Esophagus (tissue), 2 donors: Measurements from ENCODE around the gene NEK7. TPM values are rescaled to one million over a fixed set of nuclear protein-coding genes. Genes with fewer than 3 reads are reported as not detected.

ENCODE experiments used
- H3K27ac ChIP-seq, 2 donors: one replicate each; pipeline ENCODE4 v1.5.1; 2013; ENCODE audit warnings: low read depth in 2 of 2, mild to moderate bottlenecking in 2 of 2, inconsistent platforms in 1 of 2, low read length in 1 of 2, moderate library complexity in 1 of 2
- H3K27me3 ChIP-seq, 2 donors: one replicate each; pipeline ENCODE4 v1.6.1; 2013; ENCODE audit warnings: low read length in 2 of 2, control low read depth in 1 of 2, mild to moderate bottlenecking in 1 of 2; ENCODE audit not compliant: insufficient read depth in 2 of 2, control insufficient read depth in 1 of 2
- H3K36me3 ChIP-seq, 2 donors: one replicate each; pipeline ENCODE4 v1.6.1; 2013; ENCODE audit warnings: low read length in 1 of 2; ENCODE audit not compliant: control insufficient read depth in 2 of 2, insufficient read depth in 2 of 2
- H3K4me1 ChIP-seq, 2 donors: one replicate each; pipeline ENCODE4 v1.6.1; 2013; ENCODE audit warnings: low read length in 1 of 2; ENCODE audit not compliant: control insufficient read depth in 2 of 2, insufficient read depth in 2 of 2
- H3K4me3 ChIP-seq, 2 donors: one replicate each; pipeline ENCODE4 v1.5.1; 2013; ENCODE audit warnings: low read length in 2 of 2, mild to moderate bottlenecking in 2 of 2, low read depth in 1 of 2, moderate library complexity in 1 of 2
- H3K9me3 ChIP-seq, 2 donors: one replicate each; pipeline ENCODE4 v1.6.1; 2013; ENCODE audit warnings: mild to moderate bottlenecking in 2 of 2, low read depth in 1 of 2, low read length in 1 of 2, moderate library complexity in 1 of 2; ENCODE audit not compliant: control insufficient read depth in 2 of 2, insufficient read depth in 1 of 2
- WGBS, 2 donors: extraction: QIAGEN DNeasy Blood & Tissue Kit; methylation state at CpG; one replicate each; pipeline ENCODE4 v1.1.7; 2013; 5-methylcytosine and 5-hydroxymethylcytosine counted together
- polyA plus RNA-seq, 2 donors: library from polyadenylated mRNA; stranded (reverse); fragments of 200-250 nt; gene quantifications; one replicate each; pipeline ENCODE4 v1.2.3, GENCODE V29; 2013
- donor health status: healthy with polysubstance abuse.
- donor health status: Bipolar disorder and iron deficiency.

Gene NEK7
- polyA plus RNA-seq, 2 donors: 9.7 to 13.2 TPM

- Histone ChIP-seq H3K27ac (no peak overlapping the region), H3K36me3 (no peaks in the 10 kb centered on the region), H3K27me3 (no peaks in the 10 kb centered on the region), H3K4me1 (peaks cover 0 to 8% of the 10 kb centered on the region in 2 donors), H3K4me3 (no peak overlapping the region), H3K9me3 (no peaks in the 10 kb centered on the region)
- 78 to 79% methylated on average over 2 of the region's 2 CpGs for WGBS, 2 donors
Observed at GRCh38 chr1:198166900-198167299, 10.1 kb downstream of the NEK7 start.

GRCh38 chr1:198167436-198167934 lies 10.7 kb downstream of the NEK7 start:
- H3K27me3 ChIP-seq: no peaks in the 10 kb centered on the region
- peaks cover 0 to 4% of the 10 kb centered on the region in 2 donors for H3K4me1 ChIP-seq
- WGBS, 2 donors: 25 to 28% methylated on average over 3 of the region's 3 CpGs
- no peaks in the 10 kb centered on the region for H3K36me3 ChIP-seq
- H3K27ac ChIP-seq: peak overlapping the region in 1 of 2 donors; percentile 10
- no peak overlapping the region for H3K4me3 ChIP-seq
- no peaks in the 10 kb centered on the region for H3K9me3 ChIP-seq

GRCh38 chr1:198168227-198168626 lies 11.4 kb downstream of the NEK7 start:
- H3K27me3 ChIP-seq: no peaks in the 10 kb centered on the region
- H3K4me1 ChIP-seq: peaks cover 0 to 4% of the 10 kb centered on the region in 2 donors
- no peak overlapping the region for H3K27ac ChIP-seq
- H3K36me3 ChIP-seq: no peaks in the 10 kb centered on the region
- WGBS, 2 donors: 70 to 78% methylated on average over 3 of the region's 3 CpGs
- no peaks in the 10 kb centered on the region for H3K9me3 ChIP-seq
- H3K4me3 ChIP-seq: no peak overlapping the region

GRCh38 chr1:198169672-198170071 lies 12.9 kb downstream of the NEK7 start:
- WGBS, 2 donors: 43 to 50% methylated on average over 2 of the region's 2 CpGs
- Histone ChIP-seq H3K9me3 (no peaks in the 10 kb centered on the region), H3K27ac (no peak overlapping the region), H3K4me3 (no peak overlapping the region), H3K4me1 (peaks cover 0 to 4% of the 10 kb centered on the region in 2 donors), H3K27me3 (no peaks in the 10 kb centered on the region), H3K36me3 (no peaks in the 10 kb centered on the region)

GRCh38 chr1:198171667-198172540 lies 15.1 kb downstream of the NEK7 start:
- no peaks in the 10 kb centered on the region for H3K36me3 ChIP-seq
- H3K9me3 ChIP-seq: no peaks in the 10 kb centered on the region
- 64 to 73% methylated on average over 5 of the region's 5 CpGs for WGBS, 2 donors
- no peak overlapping the region for H3K4me3 ChIP-seq
- H3K27ac ChIP-seq: no peak overlapping the region
- peaks cover 0 to 3% of the 10 kb centered on the region in 2 donors for H3K4me1 ChIP-seq
- H3K27me3 ChIP-seq: no peaks in the 10 kb centered on the region

GRCh38 chr1:198173832-198174231 lies 17.0 kb downstream of the NEK7 start:
- H3K9me3 ChIP-seq: no peaks in the 10 kb centered on the region
- no peaks in the 10 kb centered on the region for H3K4me1 ChIP-seq
- H3K4me3 ChIP-seq: no peak overlapping the region
- H3K27ac ChIP-seq: no peak overlapping the region
- H3K36me3 ChIP-seq: no peaks in the 10 kb centered on the region
- H3K27me3 ChIP-seq: no peaks in the 10 kb centered on the region

GRCh38 chr1:198174297-198174696 lies 17.5 kb downstream of the NEK7 start:
- Histone ChIP-seq H3K27ac (no peak overlapping the region), H3K9me3 (no peaks in the 10 kb centered on the region), H3K27me3 (no peaks in the 10 kb centered on the region), H3K4me1 (no peaks in the 10 kb centered on the region), H3K36me3 (no peaks in the 10 kb centered on the region), H3K4me3 (no peak overlapping the region)
- 55 to 61% methylated on average over 5 of the region's 5 CpGs for WGBS, 2 donors

GRCh38 chr1:198175423-198176170 lies 18.8 kb downstream of the NEK7 start:
- Histone ChIP-seq H3K36me3 (no peaks in the 10 kb centered on the region), H3K9me3 (no peaks in the 10 kb centered on the region), H3K27me3 (no peaks in the 10 kb centered on the region), H3K27ac (no peak overlapping the region), H3K4me3 (no peak overlapping the region), H3K4me1 (no peaks in the 10 kb centered on the region)
- WGBS, 2 donors: 52 to 59% methylated on average over 5 of the region's 5 CpGs

GRCh38 chr1:198176179-198176578 lies 19.4 kb downstream of the NEK7 start:
- Histone ChIP-seq H3K9me3 (no peaks in the 10 kb centered on the region), H3K27me3 (no peaks in the 10 kb centered on the region), H3K36me3 (no peaks in the 10 kb centered on the region), H3K4me3 (no peak overlapping the region), H3K4me1 (no peaks in the 10 kb centered on the region), H3K27ac (no peak overlapping the region)
- WGBS, 2 donors: 88 to 91% methylated on average over 1 of the region's 1 CpG
